Right lobe of liver (tissue), 4 donors: ENCODE results near the gene KCNE2.

Experiments
- POLR2A ChIP-seq: fragments of 450-650 bp; IDR thresholded peaks from one replicate; pipeline ENCODE4 v1.6.1; 2017; ENCODE audit warnings: antibody characterized with exemption, mild to moderate bottlenecking
- TF ChIP-seq, protein P1 (sequence below), 4 donors: fragments of 200-600 bp in 3 of 4; fragments of 450-650 bp in 1 of 4; IDR thresholded peaks; one replicate each; pipeline versions ENCODE4 v1.5.1 to v1.8.0; 2016 to 2022; ENCODE audit warnings: antibody characterized with exemption in 4 of 4, mild to moderate bottlenecking in 2 of 4
- donor health status: DM: no; HTN: no; CAD: no.
- donor health status: DM: no; HTN: no; CAD: no.
- donor health status: DM: no; HTN: yes; CAD: no.

DNA sequence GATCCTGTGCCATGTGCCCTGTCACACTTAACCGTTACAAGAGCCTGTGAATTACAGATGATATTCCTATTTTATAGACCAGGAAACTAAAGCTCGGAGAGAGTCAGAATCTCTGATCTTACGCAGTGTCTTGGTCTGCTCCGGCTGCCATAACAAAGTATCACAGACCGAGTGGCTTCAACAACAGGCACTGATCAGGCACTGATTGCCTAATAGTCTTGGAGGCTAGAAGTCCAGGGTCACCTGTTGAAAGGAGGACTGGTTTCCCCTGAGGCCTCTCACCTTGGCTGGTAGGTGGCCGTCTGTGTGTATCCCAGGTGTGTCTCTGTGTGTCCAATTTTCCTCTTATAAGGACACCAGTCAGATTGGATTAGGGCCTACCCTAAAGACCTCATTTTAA, 31.5 kb upstream of the KCNE2 start:
- TF ChIP-seq, protein P1, sequence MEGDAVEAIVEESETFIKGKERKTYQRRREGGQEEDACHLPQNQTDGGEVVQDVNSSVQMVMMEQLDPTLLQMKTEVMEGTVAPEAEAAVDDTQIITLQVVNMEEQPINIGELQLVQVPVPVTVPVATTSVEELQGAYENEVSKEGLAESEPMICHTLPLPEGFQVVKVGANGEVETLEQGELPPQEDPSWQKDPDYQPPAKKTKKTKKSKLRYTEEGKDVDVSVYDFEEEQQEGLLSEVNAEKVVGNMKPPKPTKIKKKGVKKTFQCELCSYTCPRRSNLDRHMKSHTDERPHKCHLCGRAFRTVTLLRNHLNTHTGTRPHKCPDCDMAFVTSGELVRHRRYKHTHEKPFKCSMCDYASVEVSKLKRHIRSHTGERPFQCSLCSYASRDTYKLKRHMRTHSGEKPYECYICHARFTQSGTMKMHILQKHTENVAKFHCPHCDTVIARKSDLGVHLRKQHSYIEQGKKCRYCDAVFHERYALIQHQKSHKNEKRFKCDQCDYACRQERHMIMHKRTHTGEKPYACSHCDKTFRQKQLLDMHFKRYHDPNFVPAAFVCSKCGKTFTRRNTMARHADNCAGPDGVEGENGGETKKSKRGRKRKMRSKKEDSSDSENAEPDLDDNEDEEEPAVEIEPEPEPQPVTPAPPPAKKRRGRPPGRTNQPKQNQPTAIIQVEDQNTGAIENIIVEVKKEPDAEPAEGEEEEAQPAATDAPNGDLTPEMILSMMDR (IDR thresholded peaks at IDR 0.05): no peak
- TF ChIP-seq POLR2A: no peak
